Measurements from ENCODE around the gene TTC12. TPM values are rescaled to one million over a fixed set of nuclear protein-coding genes. Genes with fewer than 3 reads are reported as not detected.
"Not testable (repeated sequence)": the region's sequence is repeated elsewhere in the genome, so short reads cannot be mapped to it uniquely, and the experiment has no call there.

The TTC12 gene
- total and polyA plus RNA-seq, 8 donors, result 3.7 to 58.9 (median 11.1) TPM

GRCh38 chr11:113293936-113294335 is 20.4 kb upstream of the TTC12 start:
- no peaks in the 10 kb centered on the region for H3K9me3 ChIP-seq
- DNase-seq, result no peak
- 35 to 73% (median 50%) methylated on average over 5 of the region's 5 CpGs for WGBS, 5 donors
- peaks cover 0 to 5% (median 0%) of the 10 kb centered on the region in 4 donors for H3K4me1 ChIP-seq
- TF ChIP-seq POLR2A (IDR thresholded peaks at IDR 0.05) (no peak), EP300 (IDR thresholded peaks at IDR 0.05) (no peak), CTCF (IDR thresholded peaks at IDR 0.05) (no peak), POLR2AphosphoS5 (IDR thresholded peaks at IDR 0.05) (no peak)
- intact Hi-C loops (cut with DNase I; ENCODE audit: low total_unique reads), result loop anchor here (10.0 kb wide), 1 partner anchor 1009 kb away; no protein-coding TSS in a partner anchor
- no peaks in the 10 kb centered on the region for H3K36me3 ChIP-seq
- no peak overlapping the region for H3K4me3 ChIP-seq
- peaks cover 0 to 32% (median 4%) of the 10 kb centered on the region in 3 donors for H3K27me3 ChIP-seq
- H3K27ac ChIP-seq, result no peak overlapping the region

- no peaks in the 10 kb centered on the region for H3K36me3 ChIP-seq
- no peak overlapping the region for H3K4me3 ChIP-seq
- no peak overlapping the region for H3K27ac ChIP-seq
- no peak for DNase-seq
- no peaks in the 10 kb centered on the region for H3K4me1 ChIP-seq
- TF ChIP-seq POLR2AphosphoS5 (IDR thresholded peaks at IDR 0.05), result no peak
- no peak for TF ChIP-seq EP300 (IDR thresholded peaks at IDR 0.05)
- TF ChIP-seq POLR2A (IDR thresholded peaks at IDR 0.05), result no peak
- no peak for TF ChIP-seq CTCF (IDR thresholded peaks at IDR 0.05)
- no peaks in the 10 kb centered on the region for H3K9me3 ChIP-seq
- 82 to 89% (median 85%) methylated on average over 7 of the region's 7 CpGs for WGBS, 5 donors
- H3K27me3 ChIP-seq, result peaks cover 0 to 32% (median 4%) of the 10 kb centered on the region in 3 donors
- intact Hi-C loops (cut with DNase I; ENCODE audit: low total_unique reads), result loop anchor here (10.0 kb wide), 1 partner anchor 1011 kb away; no protein-coding TSS in a partner anchor
Measured at GRCh38 chr11:113295993-113296392, 18.4 kb upstream of the TTC12 start.

GRCh38 chr11:113296447-113297205 is 17.8 kb upstream of the TTC12 start:
- DNase-seq, result no peak
- H3K4me1 ChIP-seq, result no peaks in the 10 kb centered on the region
- H3K9me3 ChIP-seq, result no peaks in the 10 kb centered on the region
- intact Hi-C loops (cut with DNase I; ENCODE audit: low total_unique reads), result loop anchor here (10.0 kb wide), 1 partner anchor 1012 kb away; no protein-coding TSS in a partner anchor
- H3K27ac ChIP-seq, result no peak overlapping the region
- peaks cover 0 to 32% (median 4%) of the 10 kb centered on the region in 3 donors for H3K27me3 ChIP-seq
- H3K36me3 ChIP-seq, result no peaks in the 10 kb centered on the region
- no peak overlapping the region for H3K4me3 ChIP-seq
- no peak for TF ChIP-seq POLR2A (IDR thresholded peaks at IDR 0.05)
- 83 to 91% (median 86%) methylated on average over 2 of the region's 2 CpGs for WGBS, 5 donors

- peaks cover 0 to 29% (median 2%) of the 10 kb centered on the region in 3 donors for H3K27me3 ChIP-seq
- not testable (repeated sequence) for H3K36me3 ChIP-seq, H3K4me1 ChIP-seq, H3K9me3 ChIP-seq, H3K27ac ChIP-seq, H3K4me3 ChIP-seq, DNase-seq
- 80 to 91% (median 82%) methylated on average over 3 of the region's 3 CpGs for WGBS, 5 donors
- intact Hi-C loops (cut with DNase I; ENCODE audit: low total_unique reads), result loop anchor here (10.0 kb wide), 1 partner anchor 1014 kb away; no protein-coding TSS in a partner anchor
Measured at GRCh38 chr11:113298496-113298895, 15.9 kb upstream of the TTC12 start.

- TF ChIP-seq POLR2A (IDR thresholded peaks at IDR 0.05) (no peak), CTCF (IDR thresholded peaks at IDR 0.05) (no peak), EP300 (IDR thresholded peaks at IDR 0.05) (no peak), POLR2AphosphoS5 (IDR thresholded peaks at IDR 0.05) (no peak)
- Histone ChIP-seq H3K4me1 (peaks cover 0 to 4% (median 0%) of the 10 kb centered on the region in 4 donors), H3K27me3 (no peaks in the 10 kb centered on the region), H3K4me3 (no peak overlapping the region), H3K9me3 (no peaks in the 10 kb centered on the region), H3K27ac (no peak overlapping the region), H3K36me3 (no peaks in the 10 kb centered on the region)
- no peak for DNase-seq
- intact Hi-C loops (cut with DNase I; ENCODE audit: low total_unique reads), result loop anchor here (5.0 kb wide), 2 partner anchors 227 to 427 kb away; no protein-coding TSS in a partner anchor
Measured at GRCh38 chr11:113304916-113305315, 9.5 kb upstream of the TTC12 start.
